SU-DHL-6 (cell line): Measurements from ENCODE around the gene YLPM1.

Experiments
- EZH2phosphoT487 ChIP-seq: fragments of 200-600 bp; sonication (generic), shearing (Covaris generic); conservative IDR thresholded peaks from 2 replicates; pipeline ENCODE4 v1.6.1; 2018; ENCODE audit warnings: mild to moderate bottlenecking, antibody characterized with exemption, low read length, moderate library complexity, mixed read lengths
- TF ChIP-seq, protein P1 (sequence below): fragments of 200-600 bp; sonication (generic); IDR thresholded peaks from one replicate; pipeline ENCODE4 v1.5.1; 2017; ENCODE audit warnings: antibody characterized with exemption, mild to moderate bottlenecking, low read length, moderate library complexity; ENCODE audit not compliant: insufficient read depth, poor library complexity, severe bottlenecking

GRCh38 chr14:74841230-74842207, 78.4 kb downstream of the YLPM1 start:
- TF ChIP-seq, protein P1, sequence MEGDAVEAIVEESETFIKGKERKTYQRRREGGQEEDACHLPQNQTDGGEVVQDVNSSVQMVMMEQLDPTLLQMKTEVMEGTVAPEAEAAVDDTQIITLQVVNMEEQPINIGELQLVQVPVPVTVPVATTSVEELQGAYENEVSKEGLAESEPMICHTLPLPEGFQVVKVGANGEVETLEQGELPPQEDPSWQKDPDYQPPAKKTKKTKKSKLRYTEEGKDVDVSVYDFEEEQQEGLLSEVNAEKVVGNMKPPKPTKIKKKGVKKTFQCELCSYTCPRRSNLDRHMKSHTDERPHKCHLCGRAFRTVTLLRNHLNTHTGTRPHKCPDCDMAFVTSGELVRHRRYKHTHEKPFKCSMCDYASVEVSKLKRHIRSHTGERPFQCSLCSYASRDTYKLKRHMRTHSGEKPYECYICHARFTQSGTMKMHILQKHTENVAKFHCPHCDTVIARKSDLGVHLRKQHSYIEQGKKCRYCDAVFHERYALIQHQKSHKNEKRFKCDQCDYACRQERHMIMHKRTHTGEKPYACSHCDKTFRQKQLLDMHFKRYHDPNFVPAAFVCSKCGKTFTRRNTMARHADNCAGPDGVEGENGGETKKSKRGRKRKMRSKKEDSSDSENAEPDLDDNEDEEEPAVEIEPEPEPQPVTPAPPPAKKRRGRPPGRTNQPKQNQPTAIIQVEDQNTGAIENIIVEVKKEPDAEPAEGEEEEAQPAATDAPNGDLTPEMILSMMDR, result no peak
- no peak for TF ChIP-seq EZH2phosphoT487
